Type B pancreatic cell (in vitro differentiated cells): ENCODE data around the gene HORMAD1. TPM values are rescaled to one million over a fixed set of nuclear protein-coding genes. Genes with fewer than 3 reads are reported as not detected.
"Not testable (repeated sequence)": the region's sequence is repeated elsewhere in the genome, so short reads cannot be mapped to it uniquely, and the experiment has no call there.

Source experiments
- DNase-seq: peaks from one replicate; pipeline ENCODE4 v3.0.0; 2021; ENCODE audit warnings: mixed read lengths; ENCODE audit not compliant: unreplicated experiment; ENCODE audit errors: extremely low spot score
- H3K27ac Mint-ChIP-seq: 2 replicates; pipeline ENCODE4 v1.8.0; 2021; ENCODE audit warnings: mild to moderate bottlenecking, mixed read lengths
- H3K27me3 Mint-ChIP-seq: 2 replicates; pipeline ENCODE4 v1.8.0; 2021; ENCODE audit warnings: mixed read lengths
- H3K36me3 Mint-ChIP-seq: 2 replicates; pipeline ENCODE4 v1.8.0; 2021; ENCODE audit warnings: mixed read lengths
- H3K4me1 Mint-ChIP-seq: one replicate; pipeline ENCODE4 v1.8.0; 2021; ENCODE audit warnings: mixed read lengths; ENCODE audit not compliant: unreplicated experiment
- H3K4me3 Mint-ChIP-seq: 2 replicates; pipeline ENCODE4 v1.8.0; 2021; ENCODE audit warnings: mild to moderate bottlenecking, mixed read lengths
- H3K9me3 Mint-ChIP-seq: 2 replicates; pipeline ENCODE4 v1.8.0; 2021; ENCODE audit warnings: mixed read lengths
- CTCF ChIP-seq: fragments of 200-600 bp; sonication (generic); conservative IDR thresholded peaks from 2 replicates; pipeline ENCODE4 v1.5.0; 2021; ENCODE audit warnings: antibody characterized with exemption, mild to moderate bottlenecking
- total RNA-seq: library from RNA; stranded (reverse); gene quantifications from 2 replicates; pipeline ENCODE4 v1.2.1, GENCODE V29; 2021; ENCODE audit warnings: low replicate concordance

HORMAD1 gene
- total RNA-seq, 1 donor from 2014 or later, result not detected

GRCh38 chr1:150660584-150660983 lies 60.1 kb downstream of the HORMAD1 start:
- Mint-ChIP-seq H3K27me3 (no peaks in the 10 kb centered on the region), H3K4me3 (no peak overlapping the region), H3K36me3 (peaks cover 29% of the 10 kb centered on the region), H3K9me3 (no peaks in the 10 kb centered on the region), H3K27ac (no peak overlapping the region), H3K4me1 (no peaks in the 10 kb centered on the region)
- DNase-seq, result no peak
- no peak for TF ChIP-seq CTCF

GRCh38 chr1:150657064-150657463 lies 63.6 kb downstream of the HORMAD1 start:
- DNase-seq, H3K27ac Mint-ChIP-seq, H3K27me3 Mint-ChIP-seq, H3K4me3 Mint-ChIP-seq, H3K4me1 Mint-ChIP-seq, H3K9me3 Mint-ChIP-seq: not testable (repeated sequence)
- H3K36me3 Mint-ChIP-seq, result peaks cover 21% of the 10 kb centered on the region

- H3K36me3 Mint-ChIP-seq, H3K4me1 Mint-ChIP-seq, H3K27me3 Mint-ChIP-seq, H3K4me3 Mint-ChIP-seq, H3K9me3 Mint-ChIP-seq, DNase-seq, H3K27ac Mint-ChIP-seq: not testable (repeated sequence)
These were observed 66.1 kb downstream of the HORMAD1 start for GRCh38 chr1:150654635-150655034.

GRCh38 chr1:150650193-150650592 lies 70.5 kb downstream of the HORMAD1 start:
- no peak overlapping the region for H3K4me3 Mint-ChIP-seq
- TF ChIP-seq CTCF, result no peak
- DNase-seq, result no peak

GRCh38 chr1:150649441-150650075 lies 71.1 kb downstream of the HORMAD1 start:
- Mint-ChIP-seq H3K4me1 (no peaks in the 10 kb centered on the region), H3K27me3 (no peaks in the 10 kb centered on the region), H3K27ac (peak overlapping the region; percentile 86), H3K36me3 (no peaks in the 10 kb centered on the region), H3K9me3 (no peaks in the 10 kb centered on the region), H3K4me3 (no peak overlapping the region)
- no peak for TF ChIP-seq CTCF
- DNase-seq, result no peak

More at GRCh38 chr1:150650193-150650592, 70.5 kb downstream of the HORMAD1 start:
- Mint-ChIP-seq H3K27me3 (no peaks in the 10 kb centered on the region), H3K36me3 (no peaks in the 10 kb centered on the region), H3K4me1 (no peaks in the 10 kb centered on the region), H3K9me3 (no peaks in the 10 kb centered on the region), H3K27ac (peak overlapping the region; percentile 86)

Other genes starting within 250 kb of the HORMAD1 start
- 30.2 and 36.6 TPM in 2 replicates for gene TARS2, start 233.5 kb downstream of the HORMAD1 start, total RNA-seq
- 31.5 and 33.8 TPM in 2 replicates for gene ECM1, start 212.8 kb downstream of the HORMAD1 start, total RNA-seq
- 0.55 and 0.80 TPM in 2 replicates for gene FALEC, start 205.1 kb downstream of the HORMAD1 start, total RNA-seq
- gene ADAMTSL4, start 171.5 kb downstream of the HORMAD1 start, total RNA-seq, result 12.5 and 24.6 TPM in 2 replicates
- 187 and 280 TPM in 2 replicates for gene MCL1, start 141.3 kb downstream of the HORMAD1 start, total RNA-seq
- gene ENSA, start 91.3 kb downstream of the HORMAD1 start, total RNA-seq, result 153 and 185 TPM in 2 replicates
- gene GOLPH3L, start 23.7 kb downstream of the HORMAD1 start, total RNA-seq, result 30.9 and 40.5 TPM in 2 replicates
- 7.7 and 18.1 TPM in 2 replicates for gene CTSS, start 44.9 kb upstream of the HORMAD1 start, total RNA-seq
- 4.1 and 16.7 TPM in 2 replicates for gene CTSK, start 87.4 kb upstream of the HORMAD1 start, total RNA-seq
- 30.1 and 36.1 TPM in 2 replicates for gene ARNT, start 155.7 kb upstream of the HORMAD1 start, total RNA-seq
- not detected in 2 replicates for gene CTXND2, start 166.2 kb upstream of the HORMAD1 start, total RNA-seq
- gene SETDB1, start 205.5 kb upstream of the HORMAD1 start, total RNA-seq, result 53.5 and 73.8 TPM in 2 replicates